Loucy (cell line): Measurements from ENCODE around the gene RNF7.

Experiments used
- H2AFZ ChIP-seq: fragments of 200-600 bp; sonication (generic); 2 replicates; pipeline ENCODE4 v1.6.0; 2016; ENCODE audit warnings: antibody characterized with exemption, mild to moderate bottlenecking, low read length, moderate library complexity
- H3F3A ChIP-seq: fragments of 200-600 bp; 2 replicates; pipeline ENCODE4 v1.6.0; 2016; ENCODE audit warnings: antibody characterized with exemption, low read depth, mild to moderate bottlenecking
- H3K27me3 ChIP-seq: fragments of 200-600 bp; sonication (generic); 2 replicates; pipeline ENCODE4 v1.6.1; 2014; ENCODE audit warnings: low read length, mild to moderate bottlenecking; ENCODE audit not compliant: insufficient read depth, poor library complexity, severe bottlenecking
- H3K36me3 ChIP-seq: fragments of 200-600 bp; sonication (generic); 2 replicates; pipeline ENCODE4 v1.6.1; 2016; ENCODE audit warnings: low read length; ENCODE audit not compliant: insufficient read depth
- H3K4me1 ChIP-seq: fragments of 200-600 bp; sonication (generic); 2 replicates; pipeline ENCODE4 v1.5.1; 2014; ENCODE audit warnings: low read length, mild to moderate bottlenecking; ENCODE audit not compliant: insufficient read depth, poor library complexity, severe bottlenecking
- H3K4me2 ChIP-seq: fragments of 200-600 bp; sonication (generic); 2 replicates; pipeline ENCODE4 v1.6.0; 2014; ENCODE audit warnings: antibody characterized with exemption, low read length, low read depth, mild to moderate bottlenecking; ENCODE audit not compliant: poor library complexity, severe bottlenecking
- H3K4me3 ChIP-seq: fragments of 200-600 bp; sonication (generic); 2 replicates; pipeline ENCODE4 v1.5.1; 2014; ENCODE audit warnings: low read length, mild to moderate bottlenecking, mixed read lengths; ENCODE audit not compliant: poor library complexity, severe bottlenecking
- H3K79me2 ChIP-seq: fragments of 200-600 bp; sonication (generic); 2 replicates; pipeline ENCODE4 v1.6.1; 2014; ENCODE audit warnings: low read length; ENCODE audit not compliant: insufficient read depth
- H3K9ac ChIP-seq: fragments of 200-600 bp; sonication (generic); 2 replicates; pipeline ENCODE4 v1.6.0; 2014; ENCODE audit warnings: mild to moderate bottlenecking, low read depth, low read length, moderate library complexity; ENCODE audit not compliant: poor library complexity, severe bottlenecking
- H3K9me2 ChIP-seq: fragments of 200-600 bp; sonication (generic); replicated peaks from 2 replicates; pipeline ENCODE4 v1.6.1; 2016; ENCODE audit warnings: low read depth, low read length, mixed read lengths
- H3K9me3 ChIP-seq: fragments of 200-600 bp; sonication (generic); 2 replicates; pipeline ENCODE4 v1.6.1; 2014; ENCODE audit warnings: mild to moderate bottlenecking, antibody characterized with exemption, low read length, low read depth; ENCODE audit not compliant: insufficient read depth
- H4K20me1 ChIP-seq: fragments of 200-600 bp; sonication (generic); 2 replicates; pipeline ENCODE4 v1.6.0; 2014; ENCODE audit warnings: antibody characterized with exemption, low read length, mild to moderate bottlenecking; ENCODE audit not compliant: insufficient read depth, poor library complexity, severe bottlenecking
- CTCF ChIP-seq: fragments of 200-600 bp; sonication (generic); conservative IDR thresholded peaks from 2 replicates; pipeline ENCODE4 v1.5.1; 2014; ENCODE audit warnings: mild to moderate bottlenecking, antibody characterized with exemption, low read length
- EZH2phosphoT487 ChIP-seq: fragments of 200-600 bp; IDR thresholded peaks from 2 replicates; pipeline ENCODE4 v1.6.1; 2018; ENCODE audit warnings: antibody characterized with exemption, mild to moderate bottlenecking, moderate library complexity, borderline replicate concordance

RNF7 gene

GRCh38 chr3:141708367-141708766 lies 29.7 kb upstream of the RNF7 start:
- Histone ChIP-seq H3K9ac (no peak overlapping the region), H3K27me3 (no peaks in the 10 kb centered on the region), H3F3A (no peaks in the 10 kb centered on the region), H3K4me3 (no peak overlapping the region), H3K36me3 (no peaks in the 10 kb centered on the region), H4K20me1 (no peaks in the 10 kb centered on the region), H3K4me1 (peaks cover 4% of the 10 kb centered on the region), H3K79me2 (no peaks in the 10 kb centered on the region), H2AFZ (no peak overlapping the region), H3K4me2 (no peak overlapping the region), H3K9me3 (no peaks in the 10 kb centered on the region), H3K9me2 (no peaks in the 10 kb centered on the region)
- TF ChIP-seq EZH2phosphoT487 (no peak), CTCF (no peak)

GRCh38 chr3:141709126-141709770 lies 28.9 kb upstream of the RNF7 start:
- Histone ChIP-seq H3K36me3 (no peaks in the 10 kb centered on the region), H3K9me3 (no peaks in the 10 kb centered on the region)

GRCh38 chr3:141710121-141710520 lies 28.0 kb upstream of the RNF7 start:
- H3K4me3 ChIP-seq, result no peak overlapping the region
- no peaks in the 10 kb centered on the region for H3K79me2 ChIP-seq
- TF ChIP-seq EZH2phosphoT487 (no peak), CTCF (no peak)
- no peak overlapping the region for H3K4me2 ChIP-seq
- H3K36me3 ChIP-seq, result no peaks in the 10 kb centered on the region
- no peaks in the 10 kb centered on the region for H3K9me3 ChIP-seq
- H3K9me2 ChIP-seq, result no peaks in the 10 kb centered on the region
- no peaks in the 10 kb centered on the region for H4K20me1 ChIP-seq
- no peak overlapping the region for H2AFZ ChIP-seq
- peaks cover 4% of the 10 kb centered on the region for H3K4me1 ChIP-seq
- no peaks in the 10 kb centered on the region for H3K27me3 ChIP-seq
- no peak overlapping the region for H3K9ac ChIP-seq
- H3F3A ChIP-seq, result no peaks in the 10 kb centered on the region

More at GRCh38 chr3:141709126-141709770, 28.9 kb upstream of the RNF7 start:
- Histone ChIP-seq H3K4me2 (no peak overlapping the region), H3K79me2 (no peaks in the 10 kb centered on the region), H3K9ac (no peak overlapping the region), H3K9me2 (no peaks in the 10 kb centered on the region), H3K4me1 (peaks cover 4% of the 10 kb centered on the region), H3K27me3 (no peaks in the 10 kb centered on the region), H4K20me1 (no peaks in the 10 kb centered on the region), H3F3A (no peaks in the 10 kb centered on the region), H3K4me3 (no peak overlapping the region), H2AFZ (no peak overlapping the region)
- TF ChIP-seq EZH2phosphoT487, result no peak
- TF ChIP-seq CTCF, result no peak
